Gastroesophageal sphincter (tissue), 3 donors: ENCODE data around the gene COL20A1.

Source experiments
- EP300 ChIP-seq: sonication (generic); formaldehyde crosslinking; IDR thresholded peaks from one replicate; pipeline ENCODE4 v1.6.1; 2017; ENCODE audit warnings: antibody characterized with exemption, mild to moderate bottlenecking
- POLR2A ChIP-seq, 2 donors: fragments of 450-650 bp; IDR thresholded peaks; one replicate each; pipeline ENCODE4 v1.6.1; 2017; ENCODE audit warnings: antibody characterized with exemption in 2 of 2, mild to moderate bottlenecking in 2 of 2, moderate library complexity in 1 of 2
- POLR2AphosphoS5 ChIP-seq: sonication (generic); formaldehyde crosslinking; IDR thresholded peaks from one replicate; pipeline ENCODE4 v1.6.1; 2017; ENCODE audit warnings: antibody characterized with exemption
- TF ChIP-seq, protein P1 (sequence below), 4 experiments: fragments of 200-600 bp in 2 of 4; fragments of 450-650 bp in 2 of 4; sonication (generic) in 1 of 4; IDR thresholded peaks; one replicate each; pipeline ENCODE4 v1.5.1; 2017 to 2019; ENCODE audit warnings: antibody characterized with exemption in 4 of 4, mild to moderate bottlenecking in 2 of 4, moderate library complexity in 2 of 4

DNA sequence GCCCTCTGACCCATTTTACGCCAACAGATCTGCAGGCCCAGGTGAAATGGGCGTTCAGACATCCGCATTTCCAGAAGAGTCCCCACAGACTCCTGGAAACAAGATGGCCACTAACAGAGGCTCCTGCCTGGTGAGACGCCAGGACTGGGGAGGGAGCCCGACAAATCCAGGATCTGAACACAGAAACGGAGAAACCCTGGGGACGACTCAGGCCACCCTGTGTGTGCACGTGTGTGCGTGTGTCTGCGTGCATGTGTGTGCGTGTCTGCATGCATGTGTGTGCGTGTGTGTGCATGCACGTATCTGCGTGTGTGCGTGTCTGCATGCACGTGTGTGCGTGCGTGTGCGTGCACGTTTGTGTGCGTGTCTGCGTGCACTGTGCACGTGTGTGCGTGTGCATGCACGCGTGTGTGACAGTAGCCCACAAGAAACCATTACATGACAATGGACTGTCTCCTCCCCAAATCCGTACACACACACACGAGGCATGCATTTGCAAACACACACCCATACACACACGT lies 43.3 kb downstream of the COL20A1 start:
- TF ChIP-seq, protein P1, sequence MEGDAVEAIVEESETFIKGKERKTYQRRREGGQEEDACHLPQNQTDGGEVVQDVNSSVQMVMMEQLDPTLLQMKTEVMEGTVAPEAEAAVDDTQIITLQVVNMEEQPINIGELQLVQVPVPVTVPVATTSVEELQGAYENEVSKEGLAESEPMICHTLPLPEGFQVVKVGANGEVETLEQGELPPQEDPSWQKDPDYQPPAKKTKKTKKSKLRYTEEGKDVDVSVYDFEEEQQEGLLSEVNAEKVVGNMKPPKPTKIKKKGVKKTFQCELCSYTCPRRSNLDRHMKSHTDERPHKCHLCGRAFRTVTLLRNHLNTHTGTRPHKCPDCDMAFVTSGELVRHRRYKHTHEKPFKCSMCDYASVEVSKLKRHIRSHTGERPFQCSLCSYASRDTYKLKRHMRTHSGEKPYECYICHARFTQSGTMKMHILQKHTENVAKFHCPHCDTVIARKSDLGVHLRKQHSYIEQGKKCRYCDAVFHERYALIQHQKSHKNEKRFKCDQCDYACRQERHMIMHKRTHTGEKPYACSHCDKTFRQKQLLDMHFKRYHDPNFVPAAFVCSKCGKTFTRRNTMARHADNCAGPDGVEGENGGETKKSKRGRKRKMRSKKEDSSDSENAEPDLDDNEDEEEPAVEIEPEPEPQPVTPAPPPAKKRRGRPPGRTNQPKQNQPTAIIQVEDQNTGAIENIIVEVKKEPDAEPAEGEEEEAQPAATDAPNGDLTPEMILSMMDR (IDR thresholded peaks at IDR 0.05): no peak
- no peak for TF ChIP-seq POLR2AphosphoS5
- no peak for TF ChIP-seq EP300
- TF ChIP-seq POLR2A (IDR thresholded peaks at IDR 0.05): no peak
